OCI-M2 (cell line): Measurements from ENCODE around the gene P2RX5.
A peak's percentile ranks its signal among the peaks of the same experiment; 100 is the strongest.
"Not testable (repeated sequence)": the region's sequence is repeated elsewhere in the genome, so short reads cannot be mapped to it uniquely, and the experiment has no call there.

Experiments
- DNase-seq: peaks from one replicate; lab custom pipeline; 2025; ENCODE audit not compliant: unreplicated experiment; lab: John Stamatoyannopoulos, UW

P2RX5 gene

GRCh38 chr17:3695723-3696411, at the start of gene P2RX5:
Gene P2RX5, minus strand, starts transcription at chr17:3696155. Its CDS starts 150 bp downstream, at chr17:3696005.
- no peak for DNase-seq

DNA sequence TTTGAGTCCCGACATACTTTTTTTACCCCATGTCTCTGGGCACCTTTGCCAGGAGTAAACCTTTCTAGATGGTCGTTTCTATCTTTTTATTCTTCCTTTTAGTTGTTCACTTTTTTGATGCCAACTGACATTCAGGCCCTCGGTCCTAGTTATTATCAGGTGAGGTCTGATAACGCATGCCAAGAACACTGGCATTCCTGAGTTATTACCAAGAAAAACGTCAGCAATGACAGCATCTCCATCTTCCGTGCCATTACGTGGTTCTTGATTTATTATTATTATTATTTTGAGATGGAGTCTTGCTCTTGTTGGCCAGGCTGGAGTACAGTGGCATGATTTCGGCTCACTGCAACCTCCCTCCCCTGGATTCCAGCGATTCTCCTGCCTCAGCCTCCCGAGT, 49.1 kb upstream of the P2RX5 start:
- no peak for DNase-seq

GRCh38 chr17:3744014-3744413, 48.1 kb upstream of the P2RX5 start:
- no peak for DNase-seq

DNA sequence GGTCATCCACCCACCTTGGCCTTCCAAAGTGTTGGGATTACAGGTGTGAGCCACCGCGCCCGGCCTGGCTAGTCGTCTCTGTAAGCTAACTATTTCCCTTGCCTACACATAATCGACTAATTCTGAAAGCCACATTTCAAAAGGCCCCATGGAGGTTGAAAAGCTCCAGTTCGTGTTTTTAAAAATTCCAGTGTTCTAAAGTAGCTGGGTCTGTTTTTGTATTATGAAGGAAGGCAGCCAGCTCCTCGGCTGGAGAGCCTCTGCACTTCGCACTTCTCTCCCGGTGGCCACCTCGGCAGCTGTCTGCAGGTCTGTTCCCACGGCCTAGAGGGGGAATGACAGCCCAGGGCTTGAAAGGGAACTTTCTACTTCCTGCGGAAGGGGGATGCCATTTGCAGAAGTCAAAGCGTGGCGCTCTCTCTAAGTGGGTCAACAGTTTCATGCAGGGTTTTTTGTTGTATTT, 44.7 kb upstream of the P2RX5 start:
- DNase-seq = no peak

DNA sequence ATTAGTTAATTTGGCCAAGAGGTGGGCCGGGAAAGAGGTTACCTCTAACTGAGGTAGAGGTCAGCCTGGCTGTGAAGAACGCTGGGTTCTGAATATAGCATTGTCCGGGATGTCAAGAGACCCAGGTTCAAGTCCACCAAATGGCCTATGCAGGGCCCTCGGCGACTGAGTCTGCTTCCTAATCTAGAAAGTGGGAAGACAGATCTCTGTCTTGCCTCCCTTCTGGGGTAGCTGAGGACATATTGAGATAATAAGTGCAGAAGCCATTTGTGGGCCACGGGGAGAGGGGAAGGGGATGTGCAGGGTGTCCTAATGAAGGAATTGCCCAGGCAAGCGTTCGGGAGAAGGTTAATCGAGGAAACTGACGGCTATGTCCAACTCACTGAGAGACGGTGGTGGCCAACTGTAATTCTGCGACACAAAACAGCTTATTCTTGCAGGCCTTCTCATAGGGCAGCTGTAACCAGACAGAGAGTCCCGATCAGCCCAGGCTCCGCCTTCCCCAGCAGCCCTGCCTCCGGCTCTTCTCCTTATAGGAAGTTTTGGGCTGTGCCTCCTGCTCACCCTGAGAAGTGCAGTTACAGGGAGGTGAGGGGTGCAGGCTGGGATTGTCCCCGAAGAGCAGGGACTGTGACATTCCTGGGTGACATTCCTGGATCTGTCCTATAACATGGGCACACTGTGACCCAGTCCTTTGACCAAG, 43.6 kb upstream of the P2RX5 start:
- DNase-seq = no peak

DNA sequence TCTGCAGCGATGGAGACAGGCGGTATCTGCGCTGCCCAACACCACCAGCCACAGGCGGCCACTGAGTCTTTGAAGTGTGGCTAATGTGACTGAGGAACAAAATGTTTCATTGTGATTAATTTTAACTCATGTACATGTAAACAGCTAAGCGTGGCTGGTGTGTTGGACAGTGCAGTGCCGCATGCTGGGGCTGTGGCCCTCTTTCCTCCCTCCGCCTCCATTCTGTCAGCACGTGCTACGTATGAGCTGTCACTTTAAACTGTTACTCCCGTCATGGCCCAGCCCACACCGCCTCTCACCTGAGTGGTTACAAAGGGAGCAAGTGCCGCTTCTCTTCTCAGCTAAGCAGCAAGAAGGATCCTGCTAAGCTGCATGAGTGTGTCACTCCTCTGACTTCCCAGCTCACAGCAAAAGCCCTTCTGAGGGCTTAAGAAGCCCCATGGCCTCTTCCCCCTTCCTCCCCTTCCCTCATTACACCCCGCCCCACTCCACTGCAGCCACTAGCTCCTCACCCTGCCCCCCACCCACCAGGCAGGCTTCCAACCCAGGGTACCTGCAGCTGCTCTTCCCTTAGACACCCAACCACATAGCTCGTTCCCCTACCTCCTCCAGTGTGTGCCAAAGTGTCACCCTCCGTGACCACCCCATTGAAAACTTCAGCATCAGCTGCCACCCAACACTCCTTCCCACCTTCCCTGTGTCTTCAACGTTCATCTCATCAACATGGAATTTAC, 42.8 kb upstream of the P2RX5 start:
- no peak for DNase-seq

DNA sequence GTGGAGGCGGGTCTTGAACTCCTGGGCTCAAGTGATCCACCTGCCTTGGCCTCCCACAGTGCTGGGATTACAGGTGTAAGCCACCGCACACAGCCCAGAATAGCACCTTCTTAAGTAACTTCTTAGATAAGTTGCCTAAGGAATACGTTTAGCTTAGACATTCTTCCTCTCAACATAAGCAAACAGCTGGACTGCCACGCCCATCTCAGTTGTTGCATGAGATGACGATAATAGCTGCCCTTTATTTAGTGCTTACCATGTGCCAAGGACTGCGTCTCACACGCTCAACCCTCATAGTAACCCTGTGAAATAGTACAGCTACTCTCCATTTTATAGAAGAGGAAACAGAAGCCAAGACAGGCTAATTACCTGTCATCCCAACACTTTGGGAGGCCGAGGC, 39.6 kb upstream of the P2RX5 start:
- DNase-seq = no peak

GRCh38 chr17:3734911-3735276, 38.9 kb upstream of the P2RX5 start:
- DNase-seq = not testable (repeated sequence)

- no peak for DNase-seq
These were observed 36.3 kb upstream of the P2RX5 start for GRCh38 chr17:3732210-3732621.

DNA sequence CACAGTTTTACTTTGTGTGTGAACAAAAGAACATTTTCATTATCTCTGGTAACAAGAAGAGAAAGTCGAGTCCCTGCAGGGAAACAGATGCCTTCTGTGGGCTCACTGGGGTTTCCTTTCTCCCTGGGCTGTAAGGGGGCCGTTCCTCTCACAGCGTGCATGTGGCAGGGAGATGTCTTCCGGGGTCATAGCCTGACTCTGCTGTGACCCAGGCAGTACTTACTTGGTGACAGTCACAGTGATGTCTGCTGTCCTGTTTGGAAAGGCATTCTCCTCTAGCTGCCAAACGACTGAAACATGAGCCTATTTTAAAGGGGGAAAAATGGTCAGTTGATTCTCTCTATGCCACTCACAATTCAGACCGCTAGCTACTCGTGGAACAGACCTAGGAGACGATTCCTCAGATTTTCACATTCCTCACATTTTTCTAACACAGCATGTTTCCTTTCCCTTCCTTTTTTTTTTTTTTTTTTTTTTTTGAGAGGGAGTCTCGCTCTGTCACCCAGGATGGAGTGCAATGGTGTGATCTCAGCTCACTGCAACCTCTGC, 35.0 kb upstream of the P2RX5 start:
- no peak for DNase-seq

DNA sequence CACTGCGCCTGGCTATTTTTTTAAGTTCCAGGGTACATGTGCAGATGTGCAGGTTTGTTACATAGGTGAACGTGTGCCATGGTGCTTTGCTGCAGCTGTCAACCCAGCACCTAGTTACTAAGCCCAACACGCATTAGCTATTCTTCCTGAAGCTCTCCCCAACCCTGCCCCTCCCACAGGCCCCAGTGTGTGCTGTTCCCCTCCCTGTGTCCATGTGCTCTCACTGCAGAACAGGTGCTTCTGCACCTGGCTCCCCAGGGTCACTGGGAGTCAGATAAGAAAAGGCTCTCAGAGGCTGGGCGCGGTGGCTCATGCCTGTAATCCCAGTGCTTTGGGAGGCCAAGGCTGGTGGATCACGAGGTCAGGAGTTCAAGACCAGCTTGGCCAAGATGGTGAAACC, 33.9 kb upstream of the P2RX5 start:
- no peak for DNase-seq

DNA sequence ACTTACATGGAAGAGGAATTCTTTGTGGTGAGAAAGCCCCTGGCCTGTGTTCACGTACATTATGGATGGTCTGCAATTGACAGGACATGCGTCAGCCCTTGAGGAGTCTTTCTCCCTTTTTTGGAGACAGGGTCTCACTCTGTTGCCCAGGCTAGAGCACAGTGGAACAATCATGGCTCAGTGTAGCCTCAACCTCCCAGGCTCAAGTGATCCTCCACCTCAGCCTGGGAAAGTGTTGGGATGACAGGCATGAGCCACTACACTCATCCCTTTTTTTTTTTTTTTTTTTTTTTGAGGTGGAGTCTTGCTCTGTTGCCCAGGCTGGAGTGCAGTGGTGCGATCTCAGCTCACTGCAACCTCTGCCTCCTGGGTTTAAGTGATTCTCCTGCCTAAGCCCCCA, 32.1 kb upstream of the P2RX5 start:
- not testable (repeated sequence) for DNase-seq

GRCh38 chr17:3727041-3727440, 31.1 kb upstream of the P2RX5 start:
- no peak for DNase-seq

DNA sequence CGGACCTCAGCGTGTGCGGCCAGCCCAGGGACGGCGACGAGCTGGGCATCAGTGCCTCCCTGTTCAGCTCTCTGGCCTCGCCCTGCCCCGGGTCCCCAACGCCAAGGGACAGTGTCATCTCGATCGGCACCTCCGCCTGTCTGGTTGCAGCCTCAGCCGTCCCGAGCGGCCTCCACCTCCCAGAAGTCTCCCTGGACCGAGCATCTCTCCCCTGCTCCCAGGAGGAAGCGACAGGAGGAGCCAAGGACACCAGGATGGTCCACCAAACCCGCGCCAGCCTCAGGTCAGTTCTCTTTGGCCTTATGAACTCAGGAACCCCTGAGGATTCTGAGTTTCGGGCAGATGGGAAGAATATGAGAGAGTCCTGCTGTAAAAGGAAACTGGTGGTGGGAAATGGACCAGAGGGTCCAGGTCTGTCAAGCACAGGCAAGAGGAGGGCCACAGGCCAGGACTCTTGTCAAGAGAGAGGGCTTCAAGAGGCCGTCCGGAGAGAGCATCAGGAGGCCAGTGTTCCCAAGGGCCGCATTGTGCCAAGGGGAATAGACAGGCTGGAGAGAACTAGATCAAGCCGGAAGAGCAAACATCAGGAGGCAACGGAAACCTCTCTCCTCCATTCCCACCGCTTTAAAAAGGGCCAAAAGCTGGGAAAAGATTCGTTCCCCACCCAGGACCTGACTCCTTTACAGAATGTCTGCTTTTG, 28.6 kb upstream of the P2RX5 start:
- no peak for DNase-seq

DNA sequence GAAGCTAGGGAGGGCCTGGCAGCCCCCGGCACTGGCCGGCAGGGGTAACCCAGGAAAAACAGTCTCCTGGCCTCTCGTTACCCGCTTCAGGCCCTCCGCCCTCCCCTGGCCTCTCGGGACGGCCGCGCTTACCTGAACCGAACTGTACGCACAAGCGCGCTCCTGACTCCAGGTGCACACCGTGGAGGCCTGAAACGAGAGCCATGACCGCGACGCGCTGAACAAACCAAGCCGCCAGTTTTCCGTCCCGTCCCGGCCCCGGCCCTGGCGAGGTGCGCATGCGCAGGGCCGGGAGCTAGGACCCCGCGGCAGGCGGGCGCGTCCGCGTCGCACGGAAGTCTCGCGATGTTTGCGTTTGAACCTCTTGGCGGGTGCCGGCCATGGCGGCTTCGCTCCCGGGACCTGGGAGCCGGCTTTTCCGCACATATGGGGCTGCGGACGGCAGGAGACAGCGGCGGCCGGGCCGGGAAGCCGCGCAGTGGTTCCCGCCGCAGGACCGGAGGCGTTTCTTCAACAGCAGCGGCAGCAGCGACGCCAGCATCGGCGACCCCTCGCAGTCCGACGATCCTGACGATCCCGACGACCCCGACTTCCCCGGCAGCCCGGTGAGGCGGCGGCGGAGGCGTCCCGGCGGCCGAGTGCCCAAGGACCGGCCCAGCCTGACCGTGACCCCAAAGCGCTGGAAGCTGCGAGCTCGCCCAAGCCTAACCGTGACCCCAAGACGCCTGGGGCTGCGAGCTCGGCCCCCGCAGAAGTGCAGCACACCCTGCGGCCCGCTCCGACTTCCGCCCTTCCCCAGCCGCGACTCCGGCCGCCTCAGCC, 27.8 kb upstream of the P2RX5 start, which contains the start of gene HASPIN:
TSS of gene HASPIN (plus strand) at position 348 of the 822 bp plus-strand sequence. CDS start at position 381, 33 bp downstream.
- DNase-seq = peak; percentile 72

- DNase-seq = no peak
These were observed 27.2 kb upstream of the P2RX5 start for GRCh38 chr17:3723188-3723555.

DNA sequence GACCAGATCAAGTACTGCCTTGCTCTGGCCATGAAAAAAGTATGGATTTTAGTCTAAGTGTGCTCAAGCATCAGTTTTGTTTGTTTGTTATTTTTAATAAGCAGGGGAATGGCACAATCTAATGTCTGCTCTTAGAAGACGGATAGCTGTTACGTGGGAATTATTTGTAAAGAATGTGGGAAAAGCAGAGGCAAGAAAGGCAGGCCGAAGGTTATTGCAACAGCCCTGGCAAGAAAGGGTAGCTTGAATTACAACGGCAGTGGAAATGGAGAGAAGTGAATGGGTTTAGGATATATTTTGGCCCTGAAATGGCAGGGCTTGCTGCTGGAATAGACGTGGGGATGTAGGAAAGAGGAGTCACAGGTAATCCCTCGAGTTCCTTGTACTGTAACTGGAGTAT, 26.8 kb upstream of the P2RX5 start:
- DNase-seq = no peak

DNA sequence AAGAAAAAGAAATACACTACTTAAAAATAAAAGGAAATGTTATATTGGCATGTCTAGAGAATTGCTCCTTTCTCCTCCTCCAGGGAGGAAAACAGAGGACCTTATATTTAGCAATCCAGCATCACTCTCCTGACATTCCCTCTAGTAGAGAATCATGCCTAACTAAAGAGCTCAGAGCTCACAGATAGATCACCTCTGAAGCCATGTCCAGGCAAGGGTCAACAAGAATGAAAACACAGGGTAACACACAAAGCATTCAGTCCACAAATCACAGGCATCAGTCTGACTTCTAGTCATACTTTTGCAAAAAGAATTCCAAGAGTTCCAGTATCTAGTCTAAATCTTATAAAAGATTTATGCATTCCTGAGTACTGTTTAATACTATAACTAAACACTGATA, 23.3 kb upstream of the P2RX5 start:
- no peak for DNase-seq

DNA sequence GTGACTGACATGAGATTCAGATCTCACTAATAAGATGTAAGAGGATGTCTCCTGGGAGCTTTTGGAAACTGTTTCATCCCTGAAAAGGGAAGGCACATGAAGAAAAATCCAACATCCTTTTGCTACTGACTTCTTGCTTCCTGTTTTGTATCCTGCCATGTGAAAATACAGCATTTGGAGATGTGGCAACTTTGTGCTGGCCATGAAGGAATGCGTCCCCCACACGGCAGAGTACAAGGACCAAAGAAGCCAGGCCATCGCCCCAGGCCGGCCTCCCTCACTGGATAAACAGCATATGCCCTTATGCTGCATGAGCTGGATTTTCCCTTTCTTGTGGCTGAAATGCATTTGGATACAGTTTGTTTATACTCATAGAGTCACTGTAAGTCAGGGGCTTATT, 22.2 kb upstream of the P2RX5 start:
- DNase-seq = no peak

DNA sequence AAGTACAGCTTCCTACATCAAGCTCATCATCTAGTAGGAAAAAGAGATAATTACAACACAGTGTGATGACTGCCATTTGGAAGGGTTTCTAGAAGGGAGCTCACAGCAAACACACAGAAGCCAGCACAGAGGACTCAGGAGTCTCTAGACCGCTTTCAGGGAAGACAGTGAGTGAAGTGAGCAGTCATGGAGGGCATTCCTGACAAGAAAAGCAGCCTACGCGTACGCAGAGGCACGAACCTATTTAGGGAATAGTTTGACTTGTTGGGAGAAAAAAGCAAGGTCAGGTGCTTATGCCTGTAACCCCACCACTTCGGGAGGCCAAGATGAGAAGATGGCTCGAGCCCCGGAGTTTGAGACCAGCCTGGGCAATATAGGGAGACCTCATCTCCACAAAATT, 19.3 kb upstream of the P2RX5 start:
- no peak for DNase-seq
